GM06990 (cell line): ENCODE data around the gene IFFO2.

Source experiments
- DNase-seq: peaks from one replicate; pipeline ENCODE4 v3.0.0-alpha.2; 2011; ENCODE audit not compliant: insufficient read length; ENCODE audit errors: extremely low read depth
- H3K27me3 ChIP-seq: replicated peaks from 2 replicates; pipeline ENCODE4 v1.6.0; 2011; ENCODE audit warnings: low read length; ENCODE audit not compliant: control insufficient read depth, insufficient read depth
- H3K36me3 ChIP-seq: 2 replicates; pipeline ENCODE4 v1.5.1; 2011; ENCODE audit warnings: low read length; ENCODE audit not compliant: control insufficient read depth, insufficient read depth
- H3K4me3 ChIP-seq: replicated peaks from 2 replicates; pipeline ENCODE4 v1.5.1; 2011; ENCODE audit warnings: low read depth, mild to moderate bottlenecking, control low read depth, low read length
- CTCF ChIP-seq: IDR thresholded peaks from 2 replicates; pipeline ENCODE4 v1.5.1; 2011; ENCODE audit warnings: low read length, control low read depth, mild to moderate bottlenecking, inconsistent platforms; ENCODE audit not compliant: insufficient read depth, poor library complexity, severe bottlenecking

The IFFO2 gene

GRCh38 chr1:18948913-18949685, 7.4 kb downstream of the IFFO2 start:
- TF ChIP-seq CTCF, result no peak
- no peak for DNase-seq
- no peaks in the 10 kb centered on the region for H3K27me3 ChIP-seq
- H3K4me3 ChIP-seq, result no peak overlapping the region; the same call in 1 of the 2 replicates
- H3K36me3 ChIP-seq, result no peaks in the 10 kb centered on the region

- H3K36me3 ChIP-seq, result no peaks in the 10 kb centered on the region
- no peak for TF ChIP-seq CTCF
- DNase-seq, result no peak
- no peaks in the 10 kb centered on the region for H3K27me3 ChIP-seq
- no peak overlapping the region for H3K4me3 ChIP-seq
These were observed 8.2 kb downstream of the IFFO2 start for GRCh38 chr1:18948048-18948912.

GRCh38 chr1:18947570-18947969, 8.9 kb downstream of the IFFO2 start:
- no peak for TF ChIP-seq CTCF
- no peak for DNase-seq
- Histone ChIP-seq H3K27me3 (no peaks in the 10 kb centered on the region), H3K36me3 (no peaks in the 10 kb centered on the region), H3K4me3 (no peak overlapping the region)

GRCh38 chr1:18946550-18947381, 9.7 kb downstream of the IFFO2 start:
- Histone ChIP-seq H3K36me3 (no peaks in the 10 kb centered on the region), H3K4me3 (no peak overlapping the region), H3K27me3 (no peaks in the 10 kb centered on the region)
- DNase-seq, result no peak
- TF ChIP-seq CTCF, result no peak

- no peaks in the 10 kb centered on the region for H3K27me3 ChIP-seq
- no peaks in the 10 kb centered on the region for H3K36me3 ChIP-seq
- H3K4me3 ChIP-seq, result no peak overlapping the region
- no peak for TF ChIP-seq CTCF
- no peak for DNase-seq
These were observed 11.1 kb downstream of the IFFO2 start for GRCh38 chr1:18945401-18945849.
